ENCODE measurements around the gene GSDME. TPM values are rescaled to one million over a fixed set of nuclear protein-coding genes. Genes with fewer than 3 reads are reported as not detected.
A peak's percentile ranks its signal among the peaks of the same experiment; 100 is the strongest.

Gene GSDME
- polyA plus RNA-seq, 1 donor (not counting 4 experiments of a cell fraction or from before 2014, with no cell fraction given): 105 TPM

DNA sequence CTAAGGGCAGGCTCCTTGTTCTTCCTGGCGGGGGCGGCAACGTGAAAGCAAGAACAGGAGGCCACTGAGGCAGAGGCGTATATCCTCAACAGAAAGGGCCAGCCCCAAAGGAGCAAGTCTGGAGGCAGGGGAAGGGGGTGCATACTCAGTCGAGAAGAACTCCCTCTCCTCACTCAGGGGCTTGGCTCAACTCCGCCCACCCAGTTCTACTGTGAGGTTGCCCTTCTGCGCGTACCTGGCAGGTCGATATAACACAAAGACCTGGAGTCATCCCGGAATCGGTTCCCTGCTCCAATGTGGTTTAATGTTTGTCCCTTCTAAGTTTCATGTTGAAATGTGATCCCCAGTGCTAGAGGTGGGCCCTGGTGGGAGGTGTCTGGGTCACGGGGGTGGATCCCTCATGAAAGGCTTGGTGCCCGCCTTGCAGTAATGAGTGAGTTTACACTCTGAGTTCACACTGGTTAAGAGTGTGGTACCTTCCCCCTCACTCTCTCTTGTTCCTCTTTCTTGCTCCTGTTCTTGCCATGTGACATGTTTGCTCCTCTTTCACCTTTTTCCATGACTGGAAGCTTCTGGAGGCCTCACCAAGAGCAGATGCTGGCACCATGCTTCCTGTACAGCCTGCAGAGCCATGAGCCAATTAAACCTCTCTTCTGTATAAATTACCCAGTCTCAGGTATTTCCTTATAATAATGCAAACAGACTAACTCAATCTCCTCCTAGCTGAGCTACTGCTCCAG lies 32.6 kb downstream of the GSDME start:
- dilution Hi-C loops (cut with MboI; ENCODE audit: extremely low pct_ligation_motif_present, low sequenced_read_pairs): no loop called here
- Histone ChIP-seq H3K9me3 (ENCODE audit: control insufficient read depth, low read depth, low read length) (no peaks in the 10 kb centered on the region), H3K4me2 (ENCODE audit: control insufficient read depth, extremely low read depth, insufficient read depth, low read depth, low read length) (no peak overlapping the region), H3K4me3 (ENCODE audit: control insufficient read depth in 2 of 3, extremely low read depth in 1 of 3, insufficient read depth in 2 of 3, low read depth in 1 of 3, low read length in 3 of 3) (no peak overlapping the region), H3K9me1 (ENCODE audit: control insufficient read depth, extremely low read depth, insufficient read depth, low read length) (peaks cover 5% of the 10 kb centered on the region), H3K79me2 (ENCODE audit: control insufficient read depth, insufficient read depth, low read length) (peaks cover 38% of the 10 kb centered on the region), H2AFZ (ENCODE audit: control insufficient read depth, low read length) (no peak overlapping the region), H3K36me3 (ENCODE audit: control insufficient read depth in 2 of 2, extremely low read depth in 1 of 2, insufficient read depth in 2 of 2, low read length in 2 of 2) (peaks cover 5 to 23% of the 10 kb centered on the region in 2 experiments), H3K27ac (ENCODE audit: control insufficient read depth, insufficient read depth, low read length) (no peak overlapping the region), H4K20me1 (ENCODE audit: control insufficient read depth, extremely low read depth, insufficient read depth, low read length) (no peaks in the 10 kb centered on the region), H3K27me3 (ENCODE audit: control insufficient read depth, extremely low read depth, insufficient read depth, low read length) (no peaks in the 10 kb centered on the region), H3K4me1 (ENCODE audit: control insufficient read depth, extremely low read depth, insufficient read depth, low read length) (peaks cover 14% of the 10 kb centered on the region), H3K9ac (ENCODE audit: control insufficient read depth, extremely low read depth, insufficient read depth, low read length) (no peak overlapping the region)
- FAIRE-seq (no peak), DNase-seq (ENCODE audit: low read depth, low spot score) (no peak)
- TF ChIP-seq, protein P1, sequence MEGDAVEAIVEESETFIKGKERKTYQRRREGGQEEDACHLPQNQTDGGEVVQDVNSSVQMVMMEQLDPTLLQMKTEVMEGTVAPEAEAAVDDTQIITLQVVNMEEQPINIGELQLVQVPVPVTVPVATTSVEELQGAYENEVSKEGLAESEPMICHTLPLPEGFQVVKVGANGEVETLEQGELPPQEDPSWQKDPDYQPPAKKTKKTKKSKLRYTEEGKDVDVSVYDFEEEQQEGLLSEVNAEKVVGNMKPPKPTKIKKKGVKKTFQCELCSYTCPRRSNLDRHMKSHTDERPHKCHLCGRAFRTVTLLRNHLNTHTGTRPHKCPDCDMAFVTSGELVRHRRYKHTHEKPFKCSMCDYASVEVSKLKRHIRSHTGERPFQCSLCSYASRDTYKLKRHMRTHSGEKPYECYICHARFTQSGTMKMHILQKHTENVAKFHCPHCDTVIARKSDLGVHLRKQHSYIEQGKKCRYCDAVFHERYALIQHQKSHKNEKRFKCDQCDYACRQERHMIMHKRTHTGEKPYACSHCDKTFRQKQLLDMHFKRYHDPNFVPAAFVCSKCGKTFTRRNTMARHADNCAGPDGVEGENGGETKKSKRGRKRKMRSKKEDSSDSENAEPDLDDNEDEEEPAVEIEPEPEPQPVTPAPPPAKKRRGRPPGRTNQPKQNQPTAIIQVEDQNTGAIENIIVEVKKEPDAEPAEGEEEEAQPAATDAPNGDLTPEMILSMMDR (optimal IDR thresholded peaks at IDR 0.05 in 1 of 3, IDR thresholded peaks at IDR 0.05 in 1 of 3, conservative IDR thresholded peaks at IDR 0.05 in 1 of 3; ENCODE audit: extremely low read depth in 1 of 3, insufficient read depth in 2 of 3, low read length in 3 of 3): no peak
- TF ChIP-seq EZH2 (IDR thresholded peaks at IDR 0.05; ENCODE audit: low read length): no peak

GRCh38 chr7:24723178-24723530 lies 34.1 kb downstream of the GSDME start:
- peaks cover 8 to 22% of the 10 kb centered on the region in 2 experiments for H3K36me3 ChIP-seq (ENCODE audit: control insufficient read depth in 2 of 2, extremely low read depth in 1 of 2, insufficient read depth in 2 of 2, low read length in 2 of 2)
- H3K4me3 ChIP-seq (ENCODE audit: control insufficient read depth in 2 of 3, extremely low read depth in 1 of 3, insufficient read depth in 2 of 3, low read depth in 1 of 3, low read length in 3 of 3): no peak overlapping the region
- dilution Hi-C loops (cut with MboI; ENCODE audit: extremely low pct_ligation_motif_present, low sequenced_read_pairs): no loop called here
- H3K27me3 ChIP-seq (ENCODE audit: control insufficient read depth, extremely low read depth, insufficient read depth, low read length): no peaks in the 10 kb centered on the region
- H3K4me1 ChIP-seq (ENCODE audit: control insufficient read depth, extremely low read depth, insufficient read depth, low read length): peaks cover 14% of the 10 kb centered on the region
- no peak overlapping the region for H3K27ac ChIP-seq (ENCODE audit: control insufficient read depth, insufficient read depth, low read length)
- peaks cover 26% of the 10 kb centered on the region for H3K79me2 ChIP-seq (ENCODE audit: control insufficient read depth, insufficient read depth, low read length)
- DNase-seq (ENCODE audit: low read depth, low spot score) (no peak), FAIRE-seq (no peak)
- H3K9ac ChIP-seq (ENCODE audit: control insufficient read depth, extremely low read depth, insufficient read depth, low read length): no peak overlapping the region
- H3K9me3 ChIP-seq (ENCODE audit: control insufficient read depth, low read depth, low read length): no peaks in the 10 kb centered on the region
- no peaks in the 10 kb centered on the region for H4K20me1 ChIP-seq (ENCODE audit: control insufficient read depth, extremely low read depth, insufficient read depth, low read length)
- TF ChIP-seq, protein P1 (optimal IDR thresholded peaks at IDR 0.05 in 1 of 3, IDR thresholded peaks at IDR 0.05 in 1 of 3, conservative IDR thresholded peaks at IDR 0.05 in 1 of 3; ENCODE audit: extremely low read depth in 1 of 3, insufficient read depth in 2 of 3, low read length in 3 of 3): peak in 1 of 3 experiments; percentile 1
- no peak for TF ChIP-seq EZH2 (IDR thresholded peaks at IDR 0.05; ENCODE audit: low read length)
- no peak overlapping the region for H2AFZ ChIP-seq (ENCODE audit: control insufficient read depth, low read length)
- H3K4me2 ChIP-seq (ENCODE audit: control insufficient read depth, extremely low read depth, insufficient read depth, low read depth, low read length): no peak overlapping the region
- peaks cover 5% of the 10 kb centered on the region for H3K9me1 ChIP-seq (ENCODE audit: control insufficient read depth, extremely low read depth, insufficient read depth, low read length)

All from keratinocyte (primary cell).